ENCODE data around the gene GET4.
A peak's percentile ranks its signal among the peaks of the same experiment; 100 is the strongest.

DNA sequence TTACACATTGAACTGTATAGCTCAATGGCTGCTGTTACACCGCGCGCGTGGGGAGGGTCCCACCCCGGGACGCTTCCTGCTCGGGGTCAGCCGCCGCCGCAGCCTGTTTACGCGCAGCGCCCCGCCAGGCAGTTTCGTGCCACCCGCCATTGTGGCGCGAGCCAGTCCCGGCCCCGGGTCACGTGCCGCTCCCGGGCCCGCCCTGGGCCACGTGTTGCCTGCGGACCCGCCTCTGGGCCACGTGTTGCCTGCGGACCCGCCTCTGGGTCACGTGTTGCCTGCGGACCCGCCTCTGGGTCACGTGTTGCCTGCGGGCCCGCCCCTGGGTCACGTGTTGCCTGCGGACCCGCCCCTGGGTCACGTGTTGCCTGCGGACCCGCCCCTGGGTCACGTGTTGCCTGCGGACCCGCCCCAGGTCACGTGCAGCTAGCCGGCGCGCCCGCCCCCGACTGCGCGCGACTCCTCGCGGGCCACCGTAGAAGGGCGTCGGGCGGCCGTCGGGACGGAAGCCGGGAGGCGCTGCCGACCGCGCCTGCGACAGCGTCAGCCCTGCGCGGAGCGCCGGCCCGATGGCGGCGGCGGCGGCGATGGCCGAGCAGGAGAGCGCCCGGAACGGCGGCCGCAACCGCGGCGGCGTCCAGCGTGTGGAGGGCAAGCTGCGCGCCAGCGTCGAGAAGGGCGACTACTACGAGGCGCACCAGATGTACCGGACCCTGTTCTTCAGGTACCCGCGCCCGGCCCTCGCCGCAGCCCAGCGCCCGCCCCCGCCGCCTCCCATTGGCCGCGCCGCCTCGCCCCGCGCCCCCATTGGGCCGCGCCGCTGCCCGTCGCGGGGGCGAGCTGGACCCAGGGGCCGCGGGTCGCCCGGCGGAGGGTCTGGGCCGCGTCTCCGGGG is at the start of gene GET4:
- TF ChIP-seq, protein P1, sequence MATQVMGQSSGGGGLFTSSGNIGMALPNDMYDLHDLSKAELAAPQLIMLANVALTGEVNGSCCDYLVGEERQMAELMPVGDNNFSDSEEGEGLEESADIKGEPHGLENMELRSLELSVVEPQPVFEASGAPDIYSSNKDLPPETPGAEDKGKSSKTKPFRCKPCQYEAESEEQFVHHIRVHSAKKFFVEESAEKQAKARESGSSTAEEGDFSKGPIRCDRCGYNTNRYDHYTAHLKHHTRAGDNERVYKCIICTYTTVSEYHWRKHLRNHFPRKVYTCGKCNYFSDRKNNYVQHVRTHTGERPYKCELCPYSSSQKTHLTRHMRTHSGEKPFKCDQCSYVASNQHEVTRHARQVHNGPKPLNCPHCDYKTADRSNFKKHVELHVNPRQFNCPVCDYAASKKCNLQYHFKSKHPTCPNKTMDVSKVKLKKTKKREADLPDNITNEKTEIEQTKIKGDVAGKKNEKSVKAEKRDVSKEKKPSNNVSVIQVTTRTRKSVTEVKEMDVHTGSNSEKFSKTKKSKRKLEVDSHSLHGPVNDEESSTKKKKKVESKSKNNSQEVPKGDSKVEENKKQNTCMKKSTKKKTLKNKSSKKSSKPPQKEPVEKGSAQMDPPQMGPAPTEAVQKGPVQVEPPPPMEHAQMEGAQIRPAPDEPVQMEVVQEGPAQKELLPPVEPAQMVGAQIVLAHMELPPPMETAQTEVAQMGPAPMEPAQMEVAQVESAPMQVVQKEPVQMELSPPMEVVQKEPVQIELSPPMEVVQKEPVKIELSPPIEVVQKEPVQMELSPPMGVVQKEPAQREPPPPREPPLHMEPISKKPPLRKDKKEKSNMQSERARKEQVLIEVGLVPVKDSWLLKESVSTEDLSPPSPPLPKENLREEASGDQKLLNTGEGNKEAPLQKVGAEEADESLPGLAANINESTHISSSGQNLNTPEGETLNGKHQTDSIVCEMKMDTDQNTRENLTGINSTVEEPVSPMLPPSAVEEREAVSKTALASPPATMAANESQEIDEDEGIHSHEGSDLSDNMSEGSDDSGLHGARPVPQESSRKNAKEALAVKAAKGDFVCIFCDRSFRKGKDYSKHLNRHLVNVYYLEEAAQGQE (IDR thresholded peaks at IDR 0.05; ENCODE audit: low read depth, low read length): 0 out of 2 replicates have a peak, but pooled peaks have one; percentile 23
- TF ChIP-seq SREBF1 (IDR thresholded peaks at IDR 0.05; ENCODE audit: low read length): peak; percentile 89
- TF ChIP-seq, protein P2, sequence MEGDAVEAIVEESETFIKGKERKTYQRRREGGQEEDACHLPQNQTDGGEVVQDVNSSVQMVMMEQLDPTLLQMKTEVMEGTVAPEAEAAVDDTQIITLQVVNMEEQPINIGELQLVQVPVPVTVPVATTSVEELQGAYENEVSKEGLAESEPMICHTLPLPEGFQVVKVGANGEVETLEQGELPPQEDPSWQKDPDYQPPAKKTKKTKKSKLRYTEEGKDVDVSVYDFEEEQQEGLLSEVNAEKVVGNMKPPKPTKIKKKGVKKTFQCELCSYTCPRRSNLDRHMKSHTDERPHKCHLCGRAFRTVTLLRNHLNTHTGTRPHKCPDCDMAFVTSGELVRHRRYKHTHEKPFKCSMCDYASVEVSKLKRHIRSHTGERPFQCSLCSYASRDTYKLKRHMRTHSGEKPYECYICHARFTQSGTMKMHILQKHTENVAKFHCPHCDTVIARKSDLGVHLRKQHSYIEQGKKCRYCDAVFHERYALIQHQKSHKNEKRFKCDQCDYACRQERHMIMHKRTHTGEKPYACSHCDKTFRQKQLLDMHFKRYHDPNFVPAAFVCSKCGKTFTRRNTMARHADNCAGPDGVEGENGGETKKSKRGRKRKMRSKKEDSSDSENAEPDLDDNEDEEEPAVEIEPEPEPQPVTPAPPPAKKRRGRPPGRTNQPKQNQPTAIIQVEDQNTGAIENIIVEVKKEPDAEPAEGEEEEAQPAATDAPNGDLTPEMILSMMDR (IDR thresholded peaks at IDR 0.05 in 2 of 3, conservative IDR thresholded peaks at IDR 0.05 in 1 of 3; ENCODE audit: control insufficient read depth in 2 of 3, extremely low read depth in 1 of 3, insufficient read depth in 1 of 3, low read depth in 3 of 3, low read length in 3 of 3): peak; percentile 17 to 29 (median 19); a peak in 3 of 6 replicates
- no peak for TF ChIP-seq SMC3 (IDR thresholded peaks at IDR 0.05; ENCODE audit: borderline replicate concordance, low read length)
- TF ChIP-seq NFIC (IDR thresholded peaks at IDR 0.05; ENCODE audit: low read depth, low read length): peak; percentile 99
- no peak for TF ChIP-seq RAD21 (IDR thresholded peaks at IDR 0.05; ENCODE audit: insufficient read depth, low read depth, low read length)
- no peak for TF ChIP-seq MTA2 (IDR thresholded peaks at IDR 0.05; ENCODE audit: low read depth)
- peak; percentile 59; the same call in 1 of the 2 replicates for TF ChIP-seq MEF2A (IDR thresholded peaks at IDR 0.05; ENCODE audit: insufficient read depth, low read depth, low read length)
- TF ChIP-seq, protein P3, sequence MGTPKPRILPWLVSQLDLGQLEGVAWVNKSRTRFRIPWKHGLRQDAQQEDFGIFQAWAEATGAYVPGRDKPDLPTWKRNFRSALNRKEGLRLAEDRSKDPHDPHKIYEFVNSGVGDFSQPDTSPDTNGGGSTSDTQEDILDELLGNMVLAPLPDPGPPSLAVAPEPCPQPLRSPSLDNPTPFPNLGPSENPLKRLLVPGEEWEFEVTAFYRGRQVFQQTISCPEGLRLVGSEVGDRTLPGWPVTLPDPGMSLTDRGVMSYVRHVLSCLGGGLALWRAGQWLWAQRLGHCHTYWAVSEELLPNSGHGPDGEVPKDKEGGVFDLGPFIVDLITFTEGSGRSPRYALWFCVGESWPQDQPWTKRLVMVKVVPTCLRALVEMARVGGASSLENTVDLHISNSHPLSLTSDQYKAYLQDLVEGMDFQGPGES (IDR thresholded peaks at IDR 0.05): no peak; the same call in none of the 2 replicates
- TF ChIP-seq EGR1 (IDR thresholded peaks at IDR 0.05; ENCODE audit: borderline replicate concordance in 1 of 2, low read depth in 2 of 2, low read length in 2 of 2): peak; percentile 82 to 83
- no peak for TF ChIP-seq EZH2 (IDR thresholded peaks at IDR 0.05; ENCODE audit: borderline replicate concordance, control insufficient read depth, low read depth, low read length)
